GDM1 (cell line): ENCODE data around the gene FSTL4.

Source experiments
- DNase-seq: peaks from one replicate; lab custom pipeline; 2025; lab: John Stamatoyannopoulos, UW

FSTL4 gene

GRCh38 chr5:133386662-133387061 lies 225.7 kb downstream of the FSTL4 start:
- DNase-seq = no peak

DNA sequence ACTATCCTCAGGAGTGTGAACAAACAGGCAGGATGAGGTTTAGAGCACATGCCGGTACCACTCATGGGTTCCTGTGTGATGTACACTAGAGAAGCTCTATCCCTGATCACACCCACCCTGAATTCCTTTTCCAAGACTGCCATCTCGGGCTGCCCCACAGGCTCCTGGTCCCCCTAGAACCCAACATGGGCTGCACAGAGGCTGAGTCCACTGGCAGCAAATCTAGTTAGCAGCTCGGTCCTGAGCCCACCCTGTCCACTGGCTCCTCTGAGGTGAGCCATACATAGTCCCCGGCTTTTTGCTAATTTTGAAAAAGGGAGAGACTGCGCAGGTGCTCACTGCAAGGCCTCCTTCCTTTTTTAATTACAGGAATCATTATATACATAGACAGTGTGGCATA lies 227.0 kb downstream of the FSTL4 start:
- no peak for DNase-seq

DNA sequence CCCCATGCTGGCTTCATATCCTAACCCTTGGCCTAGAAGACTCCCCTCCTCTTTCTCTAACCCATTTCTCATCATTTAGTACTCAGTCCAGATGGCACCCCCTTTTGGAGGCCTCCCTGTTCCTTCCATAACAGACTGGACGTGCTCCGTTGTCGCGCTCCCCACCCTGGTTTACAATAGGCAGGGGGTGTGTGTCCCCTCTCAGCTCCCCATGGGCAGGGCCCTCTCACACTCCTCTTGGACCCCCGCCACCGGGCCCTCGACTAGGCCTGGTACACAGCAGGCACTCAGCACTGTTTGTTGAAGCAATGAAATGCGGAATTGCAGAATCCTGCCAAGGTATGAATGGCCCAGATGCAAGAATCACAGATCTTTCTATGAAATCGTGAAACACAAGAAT lies 227.4 kb downstream of the FSTL4 start:
- DNase-seq = no peak

- DNase-seq = no peak
These were observed 228.1 kb downstream of the FSTL4 start for GRCh38 chr5:133384120-133384855.

DNA sequence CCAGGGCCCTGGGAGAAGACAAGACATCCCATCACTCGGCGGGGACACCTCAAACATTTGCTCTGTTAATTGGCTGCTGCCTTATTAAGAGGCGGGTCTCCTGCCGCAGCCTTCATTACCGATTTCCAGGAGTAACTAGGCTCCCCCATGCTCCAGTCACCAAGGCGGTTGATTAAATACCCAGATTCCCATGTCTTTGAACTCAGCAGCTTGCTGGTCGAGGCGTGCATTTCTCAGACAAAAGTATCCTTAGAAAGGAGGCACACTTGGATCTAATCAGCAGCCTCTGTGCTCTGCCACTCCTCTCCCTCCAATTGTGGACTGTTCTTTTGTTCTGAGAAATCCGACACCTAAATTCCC lies 228.8 kb downstream of the FSTL4 start:
- DNase-seq = no peak

DNA sequence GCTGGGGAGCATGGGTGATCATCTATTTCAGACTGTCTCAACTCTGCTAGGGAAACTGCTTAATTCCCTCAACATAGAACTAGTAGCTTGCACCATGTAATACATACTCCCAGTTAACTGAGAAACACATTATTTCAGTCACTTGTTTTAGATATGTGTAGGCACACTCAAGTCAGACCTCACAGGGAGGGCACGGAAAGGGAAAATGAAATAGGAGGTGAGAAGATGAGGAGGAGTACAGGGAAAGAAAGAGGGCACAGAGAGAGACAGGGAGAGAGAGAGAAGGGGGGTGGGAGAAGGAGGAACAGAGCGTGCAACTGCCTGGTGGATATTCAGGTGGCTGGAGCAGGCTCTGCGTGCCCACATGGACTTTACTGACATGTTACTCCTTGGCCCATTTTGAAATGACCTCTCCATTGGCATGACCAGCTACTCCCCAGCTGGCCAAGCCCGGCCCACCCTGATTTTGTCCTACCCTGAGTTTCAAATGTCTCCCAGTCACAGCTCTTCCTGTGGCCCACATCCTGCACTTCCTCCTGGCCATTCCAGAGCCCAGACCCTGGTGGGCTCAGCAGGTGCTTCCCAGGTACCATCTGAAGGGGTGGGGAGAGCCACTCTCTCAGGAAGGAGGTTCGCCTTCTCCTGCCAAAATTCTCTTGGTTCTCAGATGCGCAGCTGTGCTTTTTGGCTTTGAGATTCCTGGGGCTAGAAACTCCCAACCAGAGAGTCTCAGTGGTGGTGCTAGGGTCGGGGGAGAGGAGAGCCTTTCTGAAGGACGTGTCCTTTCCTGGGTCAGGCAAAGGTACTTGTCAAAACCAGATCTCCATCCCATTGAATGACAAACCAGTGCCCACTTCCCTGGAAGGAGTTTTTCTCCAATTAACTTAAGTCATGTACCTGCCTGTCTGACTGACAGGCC lies 229.4 kb downstream of the FSTL4 start:
- no peak for DNase-seq

- DNase-seq = no peak
These were observed 230.6 kb downstream of the FSTL4 start for GRCh38 chr5:133381571-133382365.

- no peak for DNase-seq
These were observed 231.3 kb downstream of the FSTL4 start for GRCh38 chr5:133381041-133381440.

DNA sequence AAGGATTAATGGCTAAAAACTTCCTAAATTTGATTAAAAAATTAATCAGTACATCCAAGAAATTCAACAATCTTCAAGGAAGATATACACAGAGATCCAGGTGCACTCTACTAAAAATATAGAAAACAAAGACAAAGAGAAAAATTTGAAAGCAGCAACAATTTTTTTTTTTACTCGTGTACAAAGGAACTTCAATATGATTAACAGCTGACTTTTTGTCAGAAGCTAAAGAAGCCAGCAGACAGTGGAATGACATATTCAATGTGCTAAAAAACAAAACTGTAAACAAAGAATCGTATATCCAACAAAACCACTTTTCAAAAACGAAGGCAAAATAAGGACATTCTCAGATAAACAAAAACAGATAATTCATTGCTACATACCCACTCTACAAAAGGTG lies 234.6 kb downstream of the FSTL4 start:
- DNase-seq = no peak

DNA sequence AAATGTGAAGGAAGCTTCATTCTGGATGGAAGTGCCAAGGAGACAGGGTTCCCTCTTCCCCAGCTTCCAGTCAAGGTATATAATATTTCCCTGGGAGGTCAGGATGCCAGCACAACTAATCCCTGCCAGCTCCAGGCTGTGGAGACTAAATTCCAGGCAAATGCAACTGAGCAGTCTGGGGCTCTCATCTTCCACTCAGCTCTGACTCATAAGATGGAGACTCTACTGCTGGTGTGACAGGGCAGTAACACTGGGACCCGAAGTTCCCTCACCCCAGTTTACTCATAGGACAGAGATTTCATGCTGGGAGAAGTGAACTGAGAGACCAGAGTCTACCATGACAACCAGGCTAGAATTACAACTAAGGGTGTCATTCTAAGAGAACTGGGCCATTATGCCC lies 235.4 kb downstream of the FSTL4 start:
- no peak for DNase-seq

DNA sequence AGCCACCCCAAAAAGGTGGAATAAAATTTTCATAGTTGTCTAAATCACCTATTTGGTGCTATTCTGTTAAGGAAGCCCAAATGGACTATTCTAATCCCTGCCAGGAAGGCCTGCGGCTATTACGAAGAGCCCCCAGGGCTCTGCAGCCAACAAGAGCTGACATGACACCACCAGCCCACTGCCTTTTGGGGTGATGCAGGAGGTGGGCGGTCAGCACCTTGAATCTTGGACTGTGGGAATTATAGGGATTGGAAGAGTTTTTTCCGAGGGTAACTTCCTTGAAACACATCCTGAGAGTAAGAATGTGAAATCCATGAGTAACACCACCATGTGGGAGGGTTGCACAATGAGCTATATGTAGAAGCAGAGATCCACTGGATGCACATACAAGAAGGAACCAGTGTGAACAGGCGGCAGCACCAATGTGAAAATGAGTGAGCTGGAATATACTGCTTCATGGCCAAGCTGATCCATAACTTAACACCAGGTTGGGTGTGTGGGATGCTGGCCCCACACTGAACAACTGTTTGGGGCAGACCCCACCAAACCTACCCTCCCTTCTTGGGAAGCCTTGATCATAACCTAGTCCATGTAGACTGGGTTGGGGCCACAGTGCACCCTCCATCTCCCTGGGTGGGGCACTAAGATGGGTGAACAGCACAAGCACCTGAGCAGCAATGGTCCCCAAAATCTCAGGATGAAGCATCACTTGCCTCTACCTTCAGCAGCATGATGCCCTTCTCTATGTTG lies 239.0 kb downstream of the FSTL4 start:
- DNase-seq = no peak

- DNase-seq = no peak
These were observed 239.9 kb downstream of the FSTL4 start for GRCh38 chr5:133372293-133372937.

DNA sequence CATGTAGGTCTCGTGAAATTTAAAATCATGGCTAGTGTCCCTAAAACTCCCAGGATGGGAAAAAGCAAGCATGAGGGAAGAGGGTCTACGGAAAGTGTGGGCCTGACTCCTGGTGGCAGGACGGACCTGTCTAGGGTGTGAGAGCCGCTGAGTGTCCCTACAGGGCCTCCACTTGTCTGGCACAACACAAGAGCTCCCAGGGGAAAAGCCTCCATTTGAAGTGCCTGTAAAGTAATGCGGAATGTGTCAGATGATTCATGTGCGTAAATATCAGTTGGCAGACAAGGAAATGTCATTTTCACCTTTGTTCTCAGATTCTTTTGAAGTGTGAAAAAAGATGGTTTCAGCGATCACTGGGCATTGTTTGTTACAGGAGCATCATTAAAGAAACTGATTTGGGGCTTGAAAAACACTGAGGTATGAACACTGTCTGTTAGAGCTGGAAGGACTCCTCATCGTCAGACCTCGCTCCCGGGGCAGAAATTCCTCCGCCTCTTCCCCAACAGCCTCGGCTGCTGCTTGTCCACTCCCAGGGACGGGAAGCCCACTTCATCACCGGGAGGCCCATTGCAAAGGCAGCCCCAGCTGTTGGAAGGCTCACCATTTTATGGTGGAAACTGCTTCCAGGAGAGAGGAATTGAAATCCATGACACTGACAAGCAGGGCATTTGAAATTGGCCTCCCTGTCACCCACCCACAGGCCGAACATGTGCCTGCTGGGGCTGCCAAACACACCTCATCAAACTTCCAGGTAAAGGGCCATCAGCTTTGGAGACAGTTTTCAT lies 240.8 kb downstream of the FSTL4 start:
- DNase-seq = no peak

- DNase-seq = no peak
These were observed 241.4 kb downstream of the FSTL4 start for GRCh38 chr5:133370904-133371303.

GRCh38 chr5:133370036-133370831 lies 242.1 kb downstream of the FSTL4 start:
- DNase-seq = no peak

DNA sequence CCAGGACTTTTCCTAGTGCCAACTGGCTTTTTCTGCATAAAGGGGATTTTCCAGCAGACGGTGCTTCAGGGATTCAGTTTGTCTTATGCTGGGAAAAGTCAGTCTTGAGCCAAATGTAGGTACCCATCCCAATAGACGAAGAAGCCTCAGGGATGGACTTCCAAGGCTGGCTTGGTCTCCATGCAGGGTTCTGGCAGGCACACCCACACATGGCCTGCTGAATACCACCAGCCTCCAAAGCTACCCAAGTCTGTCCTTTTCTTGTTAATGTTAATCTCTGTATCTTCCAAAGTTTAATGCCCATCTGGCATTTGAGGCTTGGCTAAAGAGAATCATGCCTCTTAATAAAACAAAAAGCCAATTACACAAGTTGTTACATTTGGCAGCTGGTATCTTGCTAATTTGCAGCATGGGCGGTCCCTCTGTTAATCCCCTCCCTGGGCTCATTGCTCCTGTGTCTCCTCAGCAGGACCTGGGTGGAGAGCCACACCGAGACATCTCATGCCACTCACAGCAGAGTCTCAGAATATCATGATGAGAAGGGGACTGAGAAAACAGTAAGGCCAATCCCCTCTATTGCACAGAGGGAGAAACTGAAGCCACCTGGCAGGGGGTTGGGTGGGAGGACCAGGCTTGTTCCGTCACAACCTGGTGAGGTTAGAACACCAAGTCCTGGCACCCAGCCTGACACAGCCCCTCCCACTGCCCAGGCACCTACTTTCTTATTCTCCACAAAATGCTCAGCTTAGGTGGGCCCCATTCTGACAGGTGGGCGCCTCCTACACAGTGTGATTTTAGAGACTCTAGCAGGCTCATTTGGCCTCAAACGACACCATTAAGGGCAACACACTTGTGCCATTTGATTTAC lies 243.2 kb downstream of the FSTL4 start:
- no peak for DNase-seq

DNA sequence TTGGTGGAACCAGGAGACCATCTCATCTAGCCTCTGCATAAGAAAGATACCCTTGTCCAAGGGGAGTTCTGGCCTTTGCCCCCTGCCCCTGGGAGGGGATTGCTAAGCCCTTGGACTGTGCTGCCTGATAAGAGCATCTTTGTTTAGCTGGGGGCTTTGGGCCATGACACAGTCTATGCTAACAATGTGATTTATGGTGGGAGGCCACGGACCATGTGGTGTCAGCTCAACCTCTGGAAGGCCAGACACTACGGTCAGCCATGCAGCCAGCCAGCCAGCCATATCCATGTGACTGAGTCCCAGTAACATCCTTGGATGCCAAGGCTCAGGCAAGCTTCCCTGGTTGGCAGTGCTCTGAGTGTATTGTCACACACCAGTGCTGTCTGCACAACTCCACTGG lies 244.4 kb downstream of the FSTL4 start:
- no peak for DNase-seq

- DNase-seq = no peak
These were observed 245.1 kb downstream of the FSTL4 start for GRCh38 chr5:133367071-133367786.
